Activated naive CD4-positive, alpha-beta T cell treated with anti-CD3 and anti-CD28 coated beads, Interleukin-2, amount 50 U/mL, for 16 hours (primary cell): ENCODE data around the gene ADAT3.
A peak's percentile ranks its signal among the peaks of the same experiment; 100 is the strongest.
"Not testable (repeated sequence)": the region's sequence is repeated elsewhere in the genome, so short reads cannot be mapped to it uniquely, and the experiment has no call there.

Source experiments
- DNase-seq: peaks from one replicate; pipeline ENCODE4 v3.0.0-alpha.2; 2020

ADAT3 gene

DNA sequence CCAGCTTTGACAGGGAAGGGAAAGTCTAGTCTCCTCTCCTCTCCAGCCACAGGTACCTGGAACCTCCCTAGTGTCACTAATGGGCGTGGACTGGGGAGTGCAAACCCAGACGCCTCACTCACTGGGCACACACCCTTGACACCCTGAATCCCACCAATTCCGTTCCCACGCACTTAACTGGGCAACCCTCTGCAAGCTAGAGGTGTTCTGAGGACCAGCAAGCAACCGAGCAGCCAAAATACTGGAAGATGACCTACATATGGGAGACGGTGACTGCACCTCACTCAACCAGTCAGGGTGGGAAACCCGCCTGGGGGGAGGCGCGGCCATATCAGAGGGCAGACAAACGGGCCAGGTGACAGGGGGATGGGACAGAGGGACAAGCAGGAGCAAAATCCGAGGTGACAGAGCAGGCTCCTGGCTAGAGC lies 20.9 kb upstream of the ADAT3 start:
- no peak for DNase-seq

DNA sequence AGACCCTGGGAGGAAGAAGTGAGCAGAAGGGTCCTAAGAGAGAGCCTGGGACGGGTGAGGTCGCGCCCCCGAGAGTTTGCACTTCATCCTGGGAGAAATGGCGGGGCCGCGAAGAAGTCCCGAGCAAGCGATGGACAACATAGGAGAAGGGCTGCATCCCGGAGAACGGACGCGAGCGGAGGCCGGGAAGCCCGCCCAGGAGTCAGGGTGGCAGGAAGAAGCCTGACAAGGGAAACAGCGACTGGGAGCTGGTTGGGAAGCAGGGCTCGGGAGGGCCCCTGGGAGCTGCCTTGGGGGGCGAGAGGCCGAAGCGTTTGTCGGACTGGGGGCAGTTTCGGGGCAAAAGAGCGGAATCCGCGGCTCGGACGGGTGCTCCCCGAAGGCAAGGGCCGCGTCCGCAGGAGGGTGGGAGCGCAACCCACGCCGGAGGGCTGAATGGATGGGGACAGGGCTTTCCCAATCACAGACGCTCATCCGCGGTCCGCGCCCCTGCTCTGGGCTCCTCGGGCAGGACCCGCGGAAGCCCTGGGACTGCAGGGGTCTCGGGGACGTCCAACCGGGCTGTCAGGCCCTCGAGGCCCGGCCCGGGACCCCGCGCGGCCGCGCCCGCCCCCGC lies 20.4 kb upstream of the ADAT3 start:
- no peak for DNase-seq

DNA sequence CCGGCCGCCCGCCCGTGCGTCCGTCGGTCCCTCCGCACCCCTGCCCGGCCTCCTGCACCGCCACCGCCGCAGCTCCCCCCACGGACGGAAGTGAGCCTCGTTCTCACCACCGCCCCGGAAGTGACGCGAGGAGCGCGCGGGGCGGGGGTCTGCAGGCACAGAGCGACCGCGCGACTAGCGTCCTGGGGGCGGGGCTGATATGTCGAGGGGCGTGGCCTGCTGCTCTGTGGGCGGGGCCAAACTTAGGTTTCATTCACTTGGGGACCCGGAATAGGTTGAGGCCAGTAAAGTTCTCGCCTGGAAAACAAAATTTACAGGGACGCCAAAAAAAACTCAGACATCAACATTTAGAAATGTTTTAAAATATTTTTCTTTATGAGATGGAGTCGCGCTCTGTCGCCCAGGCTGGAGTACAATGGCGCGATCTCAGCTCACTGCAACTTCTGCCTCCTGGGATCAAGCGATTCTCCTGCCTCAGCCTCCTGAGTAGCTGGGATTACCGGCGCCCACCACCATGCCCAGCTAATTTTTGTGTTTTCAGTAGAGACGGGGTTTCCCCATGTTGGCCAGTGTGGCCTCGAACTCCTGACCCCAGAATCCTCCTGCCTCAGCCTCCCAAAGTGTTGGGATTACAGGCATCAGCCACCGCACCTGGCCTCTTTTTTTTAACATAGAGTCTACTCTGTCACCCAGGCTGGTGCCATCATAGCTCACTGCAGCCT lies 19.6 kb upstream of the ADAT3 start, which contains the start of gene ABHD17A:
Gene ABHD17A (minus strand): TSS at position 99 of the 722 bp plus-strand sequence. CDS start 3,930 bp downstream, outside the sequence.
- peak; percentile 94 for DNase-seq

DNA sequence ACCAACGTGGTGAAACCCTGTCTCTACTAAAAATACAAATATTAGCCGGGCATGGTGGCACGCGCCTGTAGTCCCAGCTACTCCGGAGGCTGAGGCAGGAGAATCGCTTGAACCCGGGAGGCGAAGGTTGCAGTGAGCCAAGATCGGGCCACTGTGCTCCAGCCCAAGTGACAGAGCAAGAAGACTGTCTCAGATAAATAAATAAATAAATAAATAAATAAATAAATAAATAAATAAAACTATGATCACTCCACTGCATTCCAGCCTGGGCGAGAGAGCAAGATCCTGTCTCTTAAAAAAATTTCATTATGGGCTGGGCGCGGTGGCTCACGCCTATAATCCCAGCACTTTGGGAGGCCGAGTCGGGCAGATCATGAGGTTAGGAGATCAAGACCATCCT lies 18.8 kb upstream of the ADAT3 start:
- not testable (repeated sequence) for DNase-seq

GRCh38 chr19:1888385-1888784 lies 16.8 kb upstream of the ADAT3 start:
- DNase-seq, result no peak

- DNase-seq, result no peak
Observed at GRCh38 chr19:1889907-1890306, 15.3 kb upstream of the ADAT3 start.

DNA sequence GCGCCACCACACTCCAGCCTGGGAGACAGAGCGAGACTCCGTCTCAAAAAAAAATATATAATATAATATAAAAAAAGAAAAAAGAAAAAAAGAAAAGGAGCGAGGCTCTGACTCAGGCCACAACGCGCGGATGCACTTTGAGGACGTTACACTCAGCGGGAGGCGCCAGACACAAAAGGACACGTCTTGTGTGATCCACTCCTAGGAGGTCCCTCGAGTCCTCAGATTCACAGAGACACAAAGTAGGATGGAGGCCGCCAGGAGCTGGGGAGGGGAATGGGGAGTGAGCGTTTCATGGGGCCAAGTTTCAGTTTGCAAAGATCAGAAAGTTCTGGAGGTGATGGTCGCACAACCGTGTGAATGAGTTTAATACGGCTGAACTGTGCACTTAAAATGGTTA lies 11.4 kb upstream of the ADAT3 start:
- DNase-seq, result no peak

GRCh38 chr19:1896508-1896907 lies 8.7 kb upstream of the ADAT3 start:
- DNase-seq, result no peak

GRCh38 chr19:1901940-1902404 lies 3.2 kb upstream of the ADAT3 start:
- DNase-seq, result no peak

DNA sequence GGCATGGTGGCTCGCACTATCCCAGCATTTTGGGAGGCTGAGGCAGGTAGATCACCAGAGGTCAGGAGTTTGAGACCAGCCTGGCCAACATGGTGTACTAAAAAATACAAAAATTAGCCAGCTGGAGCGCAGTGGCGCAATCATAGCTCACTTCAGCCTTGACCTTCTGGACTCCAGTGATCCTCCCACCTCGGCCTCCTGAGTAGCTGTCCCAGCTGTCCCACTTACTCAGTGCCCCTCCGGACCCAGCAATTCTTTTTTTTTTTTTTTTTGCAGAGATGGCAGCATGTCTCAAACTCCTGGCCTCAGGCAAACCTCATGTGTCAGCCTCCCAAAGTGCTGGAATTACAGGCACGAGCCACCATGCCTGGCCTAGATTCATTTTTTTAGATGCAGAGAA lies 2.3 kb upstream of the ADAT3 start:
- no peak for DNase-seq

- no peak for DNase-seq
Observed at GRCh38 chr19:1904860-1905109, 414 bp upstream of the ADAT3 start.

DNA sequence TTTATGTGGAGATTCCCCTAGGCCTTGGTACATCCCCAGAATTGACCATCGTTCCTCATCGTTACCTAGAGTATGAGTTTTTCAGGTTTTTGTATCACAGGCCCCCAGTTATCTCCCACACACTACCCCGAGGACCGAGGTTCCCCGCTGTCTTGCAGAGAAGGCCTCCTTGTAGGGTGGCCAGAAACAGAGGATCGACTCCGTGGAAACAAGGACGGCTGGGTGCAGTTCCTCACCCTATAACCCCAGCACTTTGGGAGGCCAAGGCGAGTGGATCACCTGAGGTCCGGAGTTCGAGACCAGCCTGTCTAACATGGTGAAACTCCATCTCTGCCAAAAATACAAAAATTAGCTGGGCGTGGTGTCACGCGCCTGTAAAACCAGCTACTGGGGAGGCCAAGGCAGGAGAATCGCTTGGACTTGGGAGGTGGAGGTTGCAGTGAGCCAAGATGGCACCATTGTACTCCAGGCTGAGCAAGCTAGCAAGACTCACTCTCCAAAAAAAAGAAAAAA lies 720 bp downstream of the ADAT3 start:
- no peak for DNase-seq

DNA sequence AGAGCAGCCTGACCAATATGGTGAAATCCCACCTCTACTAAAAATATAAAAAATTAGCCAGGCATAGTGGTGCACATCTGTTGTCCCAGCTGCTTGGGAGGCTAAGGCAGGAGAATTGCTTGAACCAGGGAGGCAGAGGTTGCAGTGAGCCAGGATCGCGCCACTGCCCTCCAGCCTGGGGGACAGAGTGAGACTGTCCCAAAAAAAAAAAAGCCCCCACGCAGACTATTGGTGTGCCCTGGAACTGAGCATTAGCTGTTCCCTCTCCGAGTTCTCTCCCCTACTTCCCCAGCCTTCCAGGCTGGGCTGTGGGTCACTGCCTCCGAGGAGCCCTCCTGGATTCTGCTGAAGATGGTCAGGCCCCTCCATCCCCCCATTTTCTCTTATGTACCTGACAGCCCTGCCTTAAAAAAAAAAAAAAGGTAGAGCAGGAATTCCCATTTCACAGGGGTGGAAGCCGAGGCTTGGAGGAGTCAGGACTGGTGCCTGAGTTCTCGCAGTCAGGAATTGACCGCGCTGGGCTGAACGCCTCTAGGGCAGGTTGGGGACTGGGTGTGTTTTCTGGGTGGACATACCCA lies 1.9 kb downstream of the ADAT3 start:
- DNase-seq, result no peak

GRCh38 chr19:1907563-1908363 lies 2.6 kb downstream of the ADAT3 start:
- no peak for DNase-seq

GRCh38 chr19:1908364-1908678 lies 3.1 kb downstream of the ADAT3 start:
- DNase-seq, result no peak

- DNase-seq, result no peak
Observed at GRCh38 chr19:1909761-1910080, 4.5 kb downstream of the ADAT3 start.

GRCh38 chr19:1910177-1910576 lies 5.0 kb downstream of the ADAT3 start:
- DNase-seq, result no peak

- DNase-seq, result no peak
Observed at GRCh38 chr19:1911098-1911497, 5.9 kb downstream of the ADAT3 start.

GRCh38 chr19:1911995-1912394 lies 6.8 kb downstream of the ADAT3 start:
- DNase-seq, result no peak

GRCh38 chr19:1912760-1913505 lies 7.7 kb downstream of the ADAT3 start:
- DNase-seq, result no peak

DNA sequence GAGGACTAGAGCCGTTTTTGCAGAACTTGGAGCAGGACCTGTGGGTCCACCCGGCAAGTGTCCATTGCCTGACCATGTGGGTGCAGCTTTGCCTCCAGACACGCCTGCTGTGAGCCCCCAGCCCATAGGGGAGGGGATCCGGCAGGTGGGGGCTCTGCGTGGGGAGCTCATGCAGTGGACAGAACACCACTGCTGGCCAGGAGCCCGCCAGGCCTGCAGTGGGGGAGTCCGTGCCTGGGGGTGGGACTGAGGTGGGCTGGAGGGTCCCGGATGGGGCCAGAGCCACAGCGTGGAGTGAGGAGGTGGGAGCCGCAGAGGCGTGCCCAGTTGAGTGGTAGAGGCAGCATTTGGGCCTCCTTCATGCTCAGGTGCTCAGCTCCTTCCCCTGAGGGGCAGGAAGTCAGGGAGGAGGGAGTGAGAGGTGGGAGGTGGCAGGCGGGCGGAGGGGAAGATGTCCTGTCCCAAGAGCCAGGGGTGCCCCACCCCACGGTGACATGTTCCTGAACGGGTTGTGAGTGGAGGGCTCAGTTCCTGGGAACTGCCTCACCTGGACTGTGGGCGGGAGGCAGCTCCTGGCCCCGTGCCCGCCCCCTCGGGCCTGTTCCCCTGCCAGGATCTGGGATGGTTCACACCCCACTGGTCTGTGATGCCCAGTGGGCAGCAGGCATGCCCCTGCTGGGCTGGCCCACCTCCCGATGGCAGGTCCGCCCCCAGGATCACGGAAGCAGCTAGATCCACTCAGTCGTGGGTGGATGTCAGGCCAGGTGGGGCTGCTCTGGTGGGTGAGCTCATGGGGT lies 8.8 kb downstream of the ADAT3 start:
- no peak for DNase-seq

GRCh38 chr19:1914826-1915341 lies 9.7 kb downstream of the ADAT3 start:
- DNase-seq, result no peak
